ENCODE results near the gene FAIM. TPM values are rescaled to one million over a fixed set of nuclear protein-coding genes. Genes with fewer than 3 reads are reported as not detected.

FAIM gene
- total RNA-seq, 1 experiment from 2014 or later: 6.4 TPM

DNA sequence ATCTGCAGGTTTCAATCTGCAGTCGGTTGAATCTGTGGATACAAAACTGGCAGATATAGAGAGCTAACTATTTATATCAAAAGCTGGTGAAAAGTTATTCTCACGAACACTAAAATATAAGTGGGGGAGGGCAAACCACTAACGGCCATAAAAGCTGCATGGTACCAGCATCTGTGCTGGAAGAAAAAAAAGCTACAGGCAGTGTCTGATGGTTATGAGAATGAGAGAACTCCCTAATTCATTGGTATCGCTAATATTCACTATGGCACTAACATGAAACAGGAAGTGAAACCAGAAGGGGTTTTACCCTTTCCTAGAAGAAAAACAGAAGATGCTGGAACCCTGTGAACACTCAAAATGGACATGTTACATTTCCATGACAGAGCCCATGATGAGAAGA lies 30.4 kb upstream of the FAIM start:
- POLR2A ChIA-PET: no interaction called here
- no peak overlapping the region for H3K4me3 Mint-ChIP-seq

More for the DNA sequence above, 30.4 kb upstream of the FAIM start:
- peaks cover 37% of the 10 kb centered on the region for H3K36me3 Mint-ChIP-seq
- no peak for TF ChIP-seq ZNF425 (CRISPR knock-in tag; conservative IDR thresholded peaks at IDR 0.05)
- TF ChIP-seq E2F1 (CRISPR knock-in tag; IDR thresholded peaks at IDR 0.05): no peak
- TF ChIP-seq ERG (CRISPR knock-in tag; IDR thresholded peaks at IDR 0.05): no peak
- no peak for TF ChIP-seq MXD4 (CRISPR knock-in tag; IDR thresholded peaks at IDR 0.05; ENCODE audit: borderline replicate concordance)
- no peak for TF ChIP-seq ZNF317 (CRISPR knock-in tag; IDR thresholded peaks at IDR 0.05; ENCODE audit: borderline replicate concordance, low read depth)
- TF ChIP-seq RELA (CRISPR knock-in tag; IDR thresholded peaks at IDR 0.05; ENCODE audit: borderline replicate concordance): no peak
- TF ChIP-seq PRRX2 (CRISPR knock-in tag; IDR thresholded peaks at IDR 0.05): no peak
- no peak for TF ChIP-seq OVOL2 (CRISPR knock-in tag; IDR thresholded peaks at IDR 0.05; ENCODE audit: borderline replicate concordance)
- TF ChIP-seq FOXK1 (CRISPR knock-in tag; IDR thresholded peaks at IDR 0.05): no peak
- TF ChIP-seq TEAD4 (CRISPR knock-in tag; IDR thresholded peaks at IDR 0.05): no peak
- no peak for TF ChIP-seq TP53 (CRISPR knock-in tag; IDR thresholded peaks at IDR 0.05)
- TF ChIP-seq ATF3 (CRISPR knock-in tag; conservative IDR thresholded peaks at IDR 0.05): no peak
- TF ChIP-seq ELF4 (CRISPR knock-in tag; IDR thresholded peaks at IDR 0.05; ENCODE audit: low read depth): no peak
- no peak for TF ChIP-seq ZNF512 (CRISPR knock-in tag; IDR thresholded peaks at IDR 0.05; ENCODE audit: borderline replicate concordance)
- TF ChIP-seq, protein P1, sequence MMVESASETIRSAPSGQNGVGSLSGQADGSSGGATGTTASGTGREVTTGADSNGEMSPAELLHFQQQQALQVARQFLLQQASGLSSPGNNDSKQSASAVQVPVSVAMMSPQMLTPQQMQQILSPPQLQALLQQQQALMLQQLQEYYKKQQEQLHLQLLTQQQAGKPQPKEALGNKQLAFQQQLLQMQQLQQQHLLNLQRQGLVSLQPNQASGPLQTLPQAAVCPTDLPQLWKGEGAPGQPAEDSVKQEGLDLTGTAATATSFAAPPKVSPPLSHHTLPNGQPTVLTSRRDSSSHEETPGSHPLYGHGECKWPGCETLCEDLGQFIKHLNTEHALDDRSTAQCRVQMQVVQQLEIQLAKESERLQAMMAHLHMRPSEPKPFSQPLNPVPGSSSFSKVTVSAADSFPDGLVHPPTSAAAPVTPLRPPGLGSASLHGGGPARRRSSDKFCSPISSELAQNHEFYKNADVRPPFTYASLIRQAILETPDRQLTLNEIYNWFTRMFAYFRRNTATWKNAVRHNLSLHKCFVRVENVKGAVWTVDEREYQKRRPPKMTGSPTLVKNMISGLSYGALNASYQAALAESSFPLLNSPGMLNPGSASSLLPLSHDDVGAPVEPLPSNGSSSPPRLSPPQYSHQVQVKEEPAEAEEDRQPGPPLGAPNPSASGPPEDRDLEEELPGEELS (CRISPR knock-in tag; IDR thresholded peaks at IDR 0.05): no peak
- TF ChIP-seq, protein P2, sequence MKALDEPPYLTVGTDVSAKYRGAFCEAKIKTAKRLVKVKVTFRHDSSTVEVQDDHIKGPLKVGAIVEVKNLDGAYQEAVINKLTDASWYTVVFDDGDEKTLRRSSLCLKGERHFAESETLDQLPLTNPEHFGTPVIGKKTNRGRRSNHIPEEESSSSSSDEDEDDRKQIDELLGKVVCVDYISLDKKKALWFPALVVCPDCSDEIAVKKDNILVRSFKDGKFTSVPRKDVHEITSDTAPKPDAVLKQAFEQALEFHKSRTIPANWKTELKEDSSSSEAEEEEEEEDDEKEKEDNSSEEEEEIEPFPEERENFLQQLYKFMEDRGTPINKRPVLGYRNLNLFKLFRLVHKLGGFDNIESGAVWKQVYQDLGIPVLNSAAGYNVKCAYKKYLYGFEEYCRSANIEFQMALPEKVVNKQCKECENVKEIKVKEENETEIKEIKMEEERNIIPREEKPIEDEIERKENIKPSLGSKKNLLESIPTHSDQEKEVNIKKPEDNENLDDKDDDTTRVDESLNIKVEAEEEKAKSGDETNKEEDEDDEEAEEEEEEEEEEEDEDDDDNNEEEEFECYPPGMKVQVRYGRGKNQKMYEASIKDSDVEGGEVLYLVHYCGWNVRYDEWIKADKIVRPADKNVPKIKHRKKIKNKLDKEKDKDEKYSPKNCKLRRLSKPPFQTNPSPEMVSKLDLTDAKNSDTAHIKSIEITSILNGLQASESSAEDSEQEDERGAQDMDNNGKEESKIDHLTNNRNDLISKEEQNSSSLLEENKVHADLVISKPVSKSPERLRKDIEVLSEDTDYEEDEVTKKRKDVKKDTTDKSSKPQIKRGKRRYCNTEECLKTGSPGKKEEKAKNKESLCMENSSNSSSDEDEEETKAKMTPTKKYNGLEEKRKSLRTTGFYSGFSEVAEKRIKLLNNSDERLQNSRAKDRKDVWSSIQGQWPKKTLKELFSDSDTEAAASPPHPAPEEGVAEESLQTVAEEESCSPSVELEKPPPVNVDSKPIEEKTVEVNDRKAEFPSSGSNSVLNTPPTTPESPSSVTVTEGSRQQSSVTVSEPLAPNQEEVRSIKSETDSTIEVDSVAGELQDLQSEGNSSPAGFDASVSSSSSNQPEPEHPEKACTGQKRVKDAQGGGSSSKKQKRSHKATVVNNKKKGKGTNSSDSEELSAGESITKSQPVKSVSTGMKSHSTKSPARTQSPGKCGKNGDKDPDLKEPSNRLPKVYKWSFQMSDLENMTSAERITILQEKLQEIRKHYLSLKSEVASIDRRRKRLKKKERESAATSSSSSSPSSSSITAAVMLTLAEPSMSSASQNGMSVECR (CRISPR knock-in tag; IDR thresholded peaks at IDR 0.05; ENCODE audit: borderline replicate concordance): no peak
- DNase-seq (ENCODE audit: low spot score) (no peak), ATAC-seq (no peak)
- no peaks in the 10 kb centered on the region for H3K27me3 Mint-ChIP-seq (ENCODE audit: low read depth)
- peaks cover 26% of the 10 kb centered on the region for H3K4me1 Mint-ChIP-seq
- H3K9me3 Mint-ChIP-seq: peaks cover 36% of the 10 kb centered on the region
- no peak overlapping the region for H3K27ac Mint-ChIP-seq
- CTCF ChIA-PET: interaction anchor here (1.3 kb wide), 1 partner anchor 337 kb away, joined by 3 read pairs; no protein-coding TSS in a partner anchor

Measured in WTC11 (cell line).